Esophagus muscularis mucosa (tissue), 4 donors: ENCODE data around the gene WFIKKN1.

Experiments
- CTCF ChIP-seq, 3 experiments: fragments of 200-600 bp in 2 of 3; fragments of 450-650 bp in 1 of 3; sonication (generic) in 2 of 3; IDR thresholded peaks; one replicate each; pipeline ENCODE4 v1.5.1; 2017 to 2019; ENCODE audit warnings: antibody characterized with exemption in 3 of 3, mild to moderate bottlenecking in 2 of 3, moderate library complexity in 1 of 3
- EP300 ChIP-seq: sonication (generic); formaldehyde crosslinking; IDR thresholded peaks from one replicate; pipeline ENCODE4 v1.6.1; 2017; ENCODE audit warnings: antibody characterized with exemption
- POLR2A ChIP-seq: fragments of 450-650 bp; IDR thresholded peaks from one replicate; pipeline ENCODE4 v1.6.1; 2017; ENCODE audit warnings: antibody characterized with exemption, moderate library complexity, mild to moderate bottlenecking, low read depth
- POLR2AphosphoS5 ChIP-seq, 2 donors: sonication (generic); formaldehyde crosslinking; IDR thresholded peaks; one replicate each; pipeline ENCODE4 v1.6.1; 2017; ENCODE audit warnings: antibody characterized with exemption in 2 of 2

- no peak for TF ChIP-seq POLR2A
- no peak for TF ChIP-seq CTCF (IDR thresholded peaks at IDR 0.05)
- no peak for TF ChIP-seq POLR2AphosphoS5 (IDR thresholded peaks at IDR 0.05)
- no peak for TF ChIP-seq EP300
Observed at GRCh38 chr16:590815-591200, 40.0 kb upstream of the WFIKKN1 start.
